HepG2 (cell line): ENCODE results near the gene PRKAR1B. TPM values are rescaled to one million over a fixed set of nuclear protein-coding genes. Genes with fewer than 3 reads are reported as not detected.

Experiments
- ARNTL ChIP-seq: sonication (generic); formaldehyde crosslinking; IDR thresholded peaks from 2 replicates; pipeline ENCODE4 v1.4.0; 2020; ENCODE audit warnings: mild to moderate bottlenecking, missing genetic modification reagents
- DMAP1 ChIP-seq: IDR thresholded peaks from 2 replicates; pipeline ENCODE4 v1.6.1; 2016
- DNMT3B ChIP-seq: conservative IDR thresholded peaks from 2 replicates; pipeline ENCODE4 v1.6.1; 2016; ENCODE audit warnings: missing biosample characterization, control low read depth
- RAD21 ChIP-seq: fragments of 450-650 bp; formaldehyde crosslinking; IDR thresholded peaks from 2 replicates; pipeline ENCODE4 v1.5.0; 2020; ENCODE audit warnings: mild to moderate bottlenecking
- RARA ChIP-seq: IDR thresholded peaks from 2 replicates; pipeline ENCODE4 v1.6.1; 2016; ENCODE audit warnings: missing genetic modification reagents, missing compliant biosample characterization
- SATB2 ChIP-seq: sonication (generic); formaldehyde crosslinking; IDR thresholded peaks from 2 replicates; pipeline ENCODE4 v1.5.0; 2020; ENCODE audit warnings: missing genetic modification reagents
- SMARCC2 ChIP-seq: fragments of 450-650 bp; IDR thresholded peaks from 2 replicates; pipeline ENCODE4 v1.6.1; 2017; ENCODE audit warnings: antibody characterized with exemption, mild to moderate bottlenecking
- SRSF4 ChIP-seq: fragments of 200-400 bp; formaldehyde crosslinking; IDR thresholded peaks from one replicate; pipeline ENCODE4 v1.6.1; 2018; ENCODE audit warnings: mild to moderate bottlenecking, low read depth, low read length, moderate library complexity; ENCODE audit not compliant: poor library complexity, severe bottlenecking
- THYN1 ChIP-seq: sonication (generic); formaldehyde crosslinking; IDR thresholded peaks from 2 replicates; pipeline ENCODE4 v1.8.1; 2023; ENCODE audit warnings: low read depth, mild to moderate bottlenecking, moderate library complexity, missing genetic modification reagents, borderline replicate concordance
- TOE1 ChIP-seq: sonication (generic); formaldehyde crosslinking; IDR thresholded peaks from 2 replicates; pipeline ENCODE4 v1.4.0; 2020; ENCODE audit warnings: mild to moderate bottlenecking, missing genetic modification reagents
- YEATS4 ChIP-seq: sonication (generic); formaldehyde crosslinking; IDR thresholded peaks from 2 replicates; pipeline ENCODE4 v1.4.0; 2020; ENCODE audit warnings: missing genetic modification reagents, borderline replicate concordance
- ZFYVE20 ChIP-seq: sonication (generic); formaldehyde crosslinking; IDR thresholded peaks from 2 replicates; pipeline ENCODE4 v1.8.0; 2023; ENCODE audit warnings: low read depth, mild to moderate bottlenecking, moderate library complexity, missing genetic modification reagents, borderline replicate concordance
- ZNF180 ChIP-seq: sonication (generic); formaldehyde crosslinking; IDR thresholded peaks from 2 replicates; pipeline ENCODE4 v1.4.0; 2020; ENCODE audit warnings: low read depth, missing genetic modification reagents, borderline replicate concordance
- ZNF432 ChIP-seq: sonication (generic); formaldehyde crosslinking; IDR thresholded peaks from 2 replicates; pipeline ENCODE4 v1.5.0; 2020; ENCODE audit warnings: missing genetic modification reagents, mild to moderate bottlenecking, borderline replicate concordance
- ZNF451 ChIP-seq: sonication (generic); formaldehyde crosslinking; IDR thresholded peaks from 2 replicates; pipeline ENCODE4 v1.5.0; 2020; ENCODE audit warnings: mild to moderate bottlenecking, missing genetic modification reagents
- ZNF570 ChIP-seq: sonication (generic); formaldehyde crosslinking; IDR thresholded peaks from 2 replicates; pipeline ENCODE4 v1.4.0; 2020; ENCODE audit warnings: mild to moderate bottlenecking, missing genetic modification reagents, borderline replicate concordance
- ZNF605 ChIP-seq: sonication (generic); formaldehyde crosslinking; IDR thresholded peaks from 2 replicates; pipeline ENCODE4 v1.8.0; 2022; ENCODE audit warnings: mild to moderate bottlenecking, missing genetic modification reagents
- ZNF768 ChIP-seq: sonication (generic); formaldehyde crosslinking; IDR thresholded peaks from 2 replicates; pipeline ENCODE4 v1.4.0; 2020; ENCODE audit warnings: missing genetic modification reagents
- polyA plus RNA-seq, 8 experiments: library from polyadenylated mRNA; depleted of rRNA in 3 of 8; stranded (reverse) in 7 of 8; unstranded in 1 of 8; fragments of >200 nt; fragmentation: Illumina TruSeq in 4 of 8; extraction: Trizol in 4 of 8; gene quantifications; 2 replicates each; pipeline versions ENCODE4 v1.2.1 to v1.2.3, GENCODE V29; 2011 to 2016; ENCODE audit warnings: low read depth in 4 of 8, missing spikeins in 1 of 8, mixed read lengths in 1 of 8; ENCODE audit not compliant: insufficient read depth in 1 of 8
- total RNA-seq, 5 experiments: library from RNA; depleted of rRNA; stranded (reverse); fragments of >200 nt; fragmentation: Illumina TruSeq; extraction: Trizol; gene quantifications; 2 replicates each; pipeline ENCODE4 v1.2.3, GENCODE V29; 2016; ENCODE audit warnings: low read depth in 1 of 5
- TF ChIP-seq, protein P1 (sequence below): sonication (generic); formaldehyde crosslinking; IDR thresholded peaks from 2 replicates; pipeline ENCODE4 v1.4.0; 2020; ENCODE audit warnings: missing genetic modification reagents, borderline replicate concordance
- TF ChIP-seq, protein P2 (sequence below): sonication (generic); formaldehyde crosslinking; conservative IDR thresholded peaks from 2 replicates; pipeline ENCODE4 v1.4.0; 2020; ENCODE audit warnings: mild to moderate bottlenecking, missing genetic modification reagents, moderate library complexity
- TF ChIP-seq, protein P3 (sequence below): IDR thresholded peaks from 2 replicates; pipeline ENCODE4 v1.6.1; 2016; ENCODE audit warnings: mild to moderate bottlenecking
- TF ChIP-seq, protein P4 (sequence below): sonication (generic); formaldehyde crosslinking; IDR thresholded peaks from 2 replicates; pipeline ENCODE4 v1.5.0; 2020; ENCODE audit warnings: mild to moderate bottlenecking, low read depth, missing genetic modification reagents, borderline replicate concordance
- TF ChIP-seq, protein P5 (sequence below): sonication (generic); formaldehyde crosslinking; IDR thresholded peaks from 2 replicates; pipeline ENCODE4 v1.8.0; 2022; ENCODE audit warnings: mild to moderate bottlenecking, missing genetic modification reagents, moderate library complexity

Gene PRKAR1B
- total and polyA plus RNA-seq, 2 of the 13 experiments (the other 11 are each of a cell fraction or from before 2014, with no cell fraction given): 7.9 to 28.2 TPM

DNA sequence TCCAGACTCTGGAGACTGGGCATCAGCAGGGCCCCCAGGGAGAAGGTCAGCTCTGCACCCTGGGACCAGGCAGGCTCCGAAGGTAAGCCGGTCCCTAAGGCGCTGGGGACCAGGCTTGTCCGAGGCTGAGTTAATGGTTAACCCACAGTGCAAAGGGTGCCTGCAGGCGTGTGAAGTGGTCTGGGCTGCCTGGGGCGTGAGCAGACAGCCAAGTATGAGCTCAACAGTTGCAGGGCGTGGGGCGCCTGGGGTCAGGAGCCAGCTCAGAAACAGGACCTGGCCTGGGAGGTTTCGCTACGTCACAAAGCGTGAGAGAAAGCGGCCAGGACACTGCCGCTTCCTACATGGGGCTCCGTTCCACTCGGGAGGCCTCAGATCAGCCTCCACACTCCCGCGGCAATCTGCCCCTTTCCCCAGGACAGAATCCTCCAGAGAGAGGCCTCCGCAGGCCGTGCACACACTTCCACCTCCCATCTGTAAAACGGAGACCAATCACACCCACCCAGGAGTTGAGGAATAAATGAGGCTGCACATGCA is 223.4 kb downstream of the PRKAR1B start (continued):
- peak; percentile 95 for TF ChIP-seq RARA
- TF ChIP-seq, protein P1, sequence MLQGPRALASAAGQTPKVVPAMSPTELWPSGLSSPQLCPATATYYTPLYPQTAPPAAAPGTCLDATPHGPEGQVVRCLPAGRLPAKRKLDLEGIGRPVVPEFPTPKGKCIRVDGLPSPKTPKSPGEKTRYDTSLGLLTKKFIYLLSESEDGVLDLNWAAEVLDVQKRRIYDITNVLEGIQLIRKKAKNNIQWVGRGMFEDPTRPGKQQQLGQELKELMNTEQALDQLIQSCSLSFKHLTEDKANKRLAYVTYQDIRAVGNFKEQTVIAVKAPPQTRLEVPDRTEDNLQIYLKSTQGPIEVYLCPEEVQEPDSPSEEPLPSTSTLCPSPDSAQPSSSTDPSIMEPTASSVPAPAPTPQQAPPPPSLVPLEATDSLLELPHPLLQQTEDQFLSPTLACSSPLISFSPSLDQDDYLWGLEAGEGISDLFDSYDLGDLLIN: no peak
- no peak for TF ChIP-seq TOE1 (CRISPR knock-in tag)
- TF ChIP-seq, protein P2, sequence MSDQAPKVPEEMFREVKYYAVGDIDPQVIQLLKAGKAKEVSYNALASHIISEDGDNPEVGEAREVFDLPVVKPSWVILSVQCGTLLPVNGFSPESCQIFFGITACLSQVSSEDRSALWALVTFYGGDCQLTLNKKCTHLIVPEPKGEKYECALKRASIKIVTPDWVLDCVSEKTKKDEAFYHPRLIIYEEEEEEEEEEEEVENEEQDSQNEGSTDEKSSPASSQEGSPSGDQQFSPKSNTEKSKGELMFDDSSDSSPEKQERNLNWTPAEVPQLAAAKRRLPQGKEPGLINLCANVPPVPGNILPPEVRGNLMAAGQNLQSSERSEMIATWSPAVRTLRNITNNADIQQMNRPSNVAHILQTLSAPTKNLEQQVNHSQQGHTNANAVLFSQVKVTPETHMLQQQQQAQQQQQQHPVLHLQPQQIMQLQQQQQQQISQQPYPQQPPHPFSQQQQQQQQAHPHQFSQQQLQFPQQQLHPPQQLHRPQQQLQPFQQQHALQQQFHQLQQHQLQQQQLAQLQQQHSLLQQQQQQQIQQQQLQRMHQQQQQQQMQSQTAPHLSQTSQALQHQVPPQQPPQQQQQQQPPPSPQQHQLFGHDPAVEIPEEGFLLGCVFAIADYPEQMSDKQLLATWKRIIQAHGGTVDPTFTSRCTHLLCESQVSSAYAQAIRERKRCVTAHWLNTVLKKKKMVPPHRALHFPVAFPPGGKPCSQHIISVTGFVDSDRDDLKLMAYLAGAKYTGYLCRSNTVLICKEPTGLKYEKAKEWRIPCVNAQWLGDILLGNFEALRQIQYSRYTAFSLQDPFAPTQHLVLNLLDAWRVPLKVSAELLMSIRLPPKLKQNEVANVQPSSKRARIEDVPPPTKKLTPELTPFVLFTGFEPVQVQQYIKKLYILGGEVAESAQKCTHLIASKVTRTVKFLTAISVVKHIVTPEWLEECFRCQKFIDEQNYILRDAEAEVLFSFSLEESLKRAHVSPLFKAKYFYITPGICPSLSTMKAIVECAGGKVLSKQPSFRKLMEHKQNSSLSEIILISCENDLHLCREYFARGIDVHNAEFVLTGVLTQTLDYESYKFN (CRISPR knock-in tag): peak; percentile 91
- TF ChIP-seq THYN1: no peak
- TF ChIP-seq ZNF605 (CRISPR knock-in tag): 0 out of 2 replicates have a peak, but pooled peaks have one; percentile 27
- TF ChIP-seq ZNF451: no peak
- TF ChIP-seq, protein P3, sequence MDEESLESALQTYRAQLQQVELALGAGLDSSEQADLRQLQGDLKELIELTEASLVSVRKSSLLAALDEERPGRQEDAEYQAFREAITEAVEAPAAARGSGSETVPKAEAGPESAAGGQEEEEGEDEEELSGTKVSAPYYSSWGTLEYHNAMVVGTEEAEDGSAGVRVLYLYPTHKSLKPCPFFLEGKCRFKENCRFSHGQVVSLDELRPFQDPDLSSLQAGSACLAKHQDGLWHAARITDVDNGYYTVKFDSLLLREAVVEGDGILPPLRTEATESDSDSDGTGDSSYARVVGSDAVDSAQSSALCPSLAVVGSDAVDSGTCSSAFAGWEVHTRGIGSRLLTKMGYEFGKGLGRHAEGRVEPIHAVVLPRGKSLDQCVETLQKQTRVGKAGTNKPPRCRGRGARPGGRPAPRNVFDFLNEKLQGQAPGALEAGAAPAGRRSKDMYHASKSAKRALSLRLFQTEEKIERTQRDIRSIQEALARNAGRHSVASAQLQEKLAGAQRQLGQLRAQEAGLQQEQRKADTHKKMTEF (CRISPR knock-in tag): peak; percentile 79; the same call in 1 of the 2 replicates
- TF ChIP-seq SATB2 (CRISPR knock-in tag): no peak
- peak; percentile 66; the same call in 1 of the 2 replicates for TF ChIP-seq ARNTL
- TF ChIP-seq YEATS4 (CRISPR knock-in tag): peak; percentile 63; the same call in 1 of the 2 replicates
- no peak for TF ChIP-seq ZNF180 (CRISPR knock-in tag)
- TF ChIP-seq ZNF768: no peak
- TF ChIP-seq, protein P4, sequence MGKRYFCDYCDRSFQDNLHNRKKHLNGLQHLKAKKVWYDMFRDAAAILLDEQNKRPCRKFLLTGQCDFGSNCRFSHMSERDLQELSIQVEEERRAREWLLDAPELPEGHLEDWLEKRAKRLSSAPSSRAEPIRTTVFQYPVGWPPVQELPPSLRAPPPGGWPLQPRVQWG (CRISPR knock-in tag): no peak
- 0 out of 2 replicates have a peak, but pooled peaks have one; percentile 20 for TF ChIP-seq RAD21 (CRISPR knock-in tag)
- no peak for TF ChIP-seq SMARCC2
- no peak for TF ChIP-seq ZFYVE20 (CRISPR knock-in tag)
- no peak for TF ChIP-seq DNMT3B
- TF ChIP-seq SRSF4: no peak
- TF ChIP-seq ZNF432: no peak
- TF ChIP-seq DMAP1 (CRISPR knock-in tag): no peak
- TF ChIP-seq, protein P5, sequence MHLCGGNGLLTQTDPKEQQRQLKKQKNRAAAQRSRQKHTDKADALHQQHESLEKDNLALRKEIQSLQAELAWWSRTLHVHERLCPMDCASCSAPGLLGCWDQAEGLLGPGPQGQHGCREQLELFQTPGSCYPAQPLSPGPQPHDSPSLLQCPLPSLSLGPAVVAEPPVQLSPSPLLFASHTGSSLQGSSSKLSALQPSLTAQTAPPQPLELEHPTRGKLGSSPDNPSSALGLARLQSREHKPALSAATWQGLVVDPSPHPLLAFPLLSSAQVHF (CRISPR knock-in tag): no peak
- TF ChIP-seq ZNF570 (CRISPR knock-in tag): no peak
